SK-N-SH (cell line): ENCODE data around the gene LSG1. TPM values are rescaled to one million over a fixed set of nuclear protein-coding genes. Genes with fewer than 3 reads are reported as not detected.
A peak's percentile ranks its signal among the peaks of the same experiment; 100 is the strongest.

ENCODE experiments used
- CTCF ChIA-PET: fragments of 300-600, 350-600 bp; formaldehyde crosslinking; extraction: SDS; loops from one replicate; lab custom pipeline; 2021; lab: Yijun Ruan, JAX
- POLR2A ChIA-PET: fragments of 350-600 bp; sonication (Branson Sonifier 250); formaldehyde crosslinking; extraction: SDS; loops from one replicate; lab custom pipeline; 2020; ENCODE audit warnings: antibody characterized with exemption, inconsistent platforms; lab: Yijun Ruan, JAX
- DNase-seq: peaks from one replicate; pipeline ENCODE4 v3.0.0; 2012
- H2AFZ ChIP-seq: fragments of 200-600 bp; sonication (generic); 2 replicates; pipeline ENCODE4 v1.8.1; 2016; ENCODE audit warnings: antibody characterized with exemption, mild to moderate bottlenecking, low read depth
- H3F3A ChIP-seq: fragments of 200-600 bp; sonication (generic); replicated peaks from 2 replicates; pipeline ENCODE3; 2016; ENCODE audit warnings: antibody characterized with exemption, mild to moderate bottlenecking; ENCODE audit not compliant: insufficient read depth
- H3K27ac ChIP-seq, 2 experiments: fragments of 200-500 bp in 1 of 2; fragments of 200-600 bp in 1 of 2; sonication (Bioruptor generic) in 1 of 2; sonication (generic), shearing (Covaris generic) in 1 of 2; 2 replicates each; pipeline versions ENCODE4 v1.5.1 to v1.6.1; 2014 to 2016; ENCODE audit warnings: low read depth in 2 of 2, inconsistent platforms in 1 of 2, low read length in 1 of 2, mild to moderate bottlenecking in 1 of 2, mixed read lengths in 1 of 2
- H3K27me3 ChIP-seq: fragments of 200-600 bp; sonication (generic), shearing (Covaris generic); 2 replicates; pipeline ENCODE4 v1.6.1; 2016; ENCODE audit warnings: mixed run types; ENCODE audit not compliant: insufficient read depth
- H3K36me3 ChIP-seq, 2 experiments: fragments of 200-500 bp in 1 of 2; fragments of 200-600 bp in 1 of 2; sonication (Bioruptor generic) in 1 of 2; sonication (generic) in 1 of 2; replicated peaks in 1 of 2; 2 replicates each; pipeline versions ENCODE3 to v1.5.1; 2014 to 2016; ENCODE audit warnings: low read length in 1 of 2, mild to moderate bottlenecking in 1 of 2; ENCODE audit not compliant: insufficient read depth in 2 of 2, control insufficient read depth in 1 of 2
- H3K4me1 ChIP-seq, 2 experiments: fragments of 200-500 bp in 1 of 2; fragments of 200-600 bp in 1 of 2; sonication (Bioruptor generic) in 1 of 2; sonication (generic), shearing (Covaris generic) in 1 of 2; 2 replicates each; pipeline versions ENCODE4 v1.5.1 to v1.6.1; 2014 to 2016; ENCODE audit warnings: low read depth in 1 of 2, low read length in 1 of 2, mixed run types in 1 of 2; ENCODE audit not compliant: insufficient read depth in 2 of 2, control insufficient read depth in 1 of 2
- H3K4me2 ChIP-seq: fragments of 200-600 bp; sonication (generic), shearing (Covaris generic); 2 replicates; pipeline ENCODE4 v1.6.1; 2017; ENCODE audit warnings: mixed run types
- H3K4me3 ChIP-seq, 2 experiments: fragments of 200-500 bp in 1 of 2; fragments of 200-600 bp in 1 of 2; sonication (Bioruptor generic) in 1 of 2; sonication (generic), shearing (Covaris generic) in 1 of 2; 2 replicates each; pipeline versions ENCODE4 v1.5.1 to v1.8.1; 2014 to 2016; ENCODE audit warnings: low read depth in 2 of 2, inconsistent platforms in 1 of 2, low read length in 1 of 2, mild to moderate bottlenecking in 1 of 2, mixed read lengths in 1 of 2, moderate library complexity in 1 of 2
- H3K79me2 ChIP-seq: fragments of 200-600 bp; sonication (generic); 2 replicates; pipeline ENCODE4 v1.8.1; 2017; ENCODE audit warnings: mild to moderate bottlenecking; ENCODE audit not compliant: insufficient read depth
- H3K9ac ChIP-seq: fragments of 200-600 bp; sonication (generic); 2 replicates; pipeline ENCODE4 v1.6.1; 2017; ENCODE audit warnings: mixed run types
- H3K9me2 ChIP-seq: fragments of 200-600 bp; sonication (generic); 2 replicates; pipeline ENCODE4 v1.6.1; 2017; ENCODE audit warnings: mixed run types
- H3K9me3 ChIP-seq: fragments of 200-600 bp; sonication (generic); 2 replicates; pipeline ENCODE4 v1.6.1; 2017; ENCODE audit warnings: mixed run types, mild to moderate bottlenecking, moderate library complexity
- H4K20me1 ChIP-seq: fragments of 200-600 bp; sonication (generic); 2 replicates; pipeline ENCODE4 v1.6.1; 2017; ENCODE audit warnings: mild to moderate bottlenecking, mixed run types; ENCODE audit not compliant: insufficient read depth
- CHD2 ChIP-seq: fragments of 150-350 bp; IDR thresholded peaks from 2 replicates; pipeline ENCODE4 v1.6.1; 2018; ENCODE audit warnings: low read length; ENCODE audit not compliant: partially characterized antibody
- ELF1 ChIP-seq: IDR thresholded peaks from 2 replicates; pipeline ENCODE4 v1.4.0; 2012
- EP300 ChIP-seq, 2 experiments: IDR thresholded peaks; 2 replicates each; pipeline versions ENCODE4 v1.4.0 to v1.6.1; 2012; ENCODE audit warnings: borderline replicate concordance in 1 of 2, low read depth in 1 of 2, low read length in 1 of 2
- FOXM1 ChIP-seq: IDR thresholded peaks from 2 replicates; pipeline ENCODE4 v1.4.0; 2012; ENCODE audit warnings: low read depth, mild to moderate bottlenecking
- GATA2 ChIP-seq: sonication (generic); formaldehyde crosslinking; IDR thresholded peaks from 2 replicates; pipeline ENCODE4 v1.5.0; 2020; ENCODE audit warnings: mild to moderate bottlenecking, missing genetic modification reagents
- MAX ChIP-seq: IDR thresholded peaks from 2 replicates; pipeline ENCODE4 v1.4.0; 2012; ENCODE audit warnings: low read depth
- NFIC ChIP-seq: IDR thresholded peaks from 2 replicates; pipeline ENCODE4 v1.4.0; 2012; ENCODE audit warnings: borderline replicate concordance
- RFX5 ChIP-seq: IDR thresholded peaks from 2 replicates; pipeline ENCODE4 v1.6.1; 2012; ENCODE audit warnings: mild to moderate bottlenecking, improper control_type of control experiment, low read length
- SMC3 ChIP-seq: IDR thresholded peaks from 2 replicates; pipeline ENCODE4 v1.6.1; 2012; ENCODE audit warnings: low read depth, low read length, improper control_type of control experiment
- TAF1 ChIP-seq: IDR thresholded peaks from 2 replicates; pipeline ENCODE4 v1.6.1; 2012; ENCODE audit warnings: low read depth, mild to moderate bottlenecking, low read length, moderate library complexity, borderline replicate concordance
- TCF12 ChIP-seq: IDR thresholded peaks from 2 replicates; pipeline ENCODE4 v1.4.0; 2012
- USF1 ChIP-seq: IDR thresholded peaks from 2 replicates; pipeline ENCODE4 v1.4.0; 2012; ENCODE audit warnings: low read depth, borderline replicate concordance
- YY1 ChIP-seq: IDR thresholded peaks from 2 replicates; pipeline ENCODE4 v1.4.0; 2012; ENCODE audit warnings: low read depth, mild to moderate bottlenecking
- WGBS: methylation state at CpG from one replicate; pipeline ENCODE4 v1.1.6; 2017; ENCODE audit warnings: low lambda C conversion rate; 5-methylcytosine and 5-hydroxymethylcytosine counted together
- polyA plus RNA-seq, 3 experiments: library from polyadenylated mRNA; depleted of rRNA; stranded (reverse); fragments of >200 nt; gene quantifications; 2 replicates each; pipeline ENCODE4 v1.2.3, GENCODE V29; 2012
- TF ChIP-seq, protein P1 (sequence below): IDR thresholded peaks from 2 replicates; pipeline ENCODE4; 2012

Gene LSG1
- polyA plus RNA-seq, 1 of the 3 experiments (the other 2 are of a cell fraction) = 35.1 TPM

DNA sequence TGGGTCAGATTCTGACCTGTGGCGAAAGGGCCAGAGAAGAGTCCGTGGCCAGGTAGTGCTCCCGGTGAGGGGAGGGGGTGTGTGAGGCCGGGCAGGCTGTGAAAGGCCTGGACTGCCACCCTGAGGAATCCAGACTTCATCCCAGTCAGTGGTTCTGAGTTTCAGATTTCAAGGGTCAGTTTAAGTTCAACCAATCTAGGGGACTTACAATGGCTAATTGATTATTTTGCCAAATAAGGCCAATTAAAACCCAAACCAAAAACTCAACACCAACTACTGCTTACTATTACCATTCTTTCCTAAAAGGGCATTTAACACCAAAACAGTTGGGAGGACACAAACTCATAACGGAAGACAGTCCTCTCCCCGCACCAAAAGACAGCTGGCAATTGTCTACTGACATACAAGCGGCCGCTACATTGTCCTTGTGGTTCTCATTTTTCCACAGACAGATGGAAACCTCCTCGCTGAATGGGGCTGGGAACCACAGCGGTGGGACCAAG lies 69.3 kb downstream of the LSG1 start:
- peaks cover 0 to 8% of the 10 kb centered on the region in 2 experiments for H3K36me3 ChIP-seq
- H3K9me2 ChIP-seq = no peaks in the 10 kb centered on the region
- no peaks in the 10 kb centered on the region for H3K79me2 ChIP-seq
- WGBS = 97% methylated on average over 10 of the region's 10 CpGs
- TF ChIP-seq ELF1 = no peak
- TF ChIP-seq FOXM1 = no peak
- TF ChIP-seq USF1 = no peak
- no peak for TF ChIP-seq GATA2
- no peak for TF ChIP-seq YY1
- TF ChIP-seq, protein P1, sequence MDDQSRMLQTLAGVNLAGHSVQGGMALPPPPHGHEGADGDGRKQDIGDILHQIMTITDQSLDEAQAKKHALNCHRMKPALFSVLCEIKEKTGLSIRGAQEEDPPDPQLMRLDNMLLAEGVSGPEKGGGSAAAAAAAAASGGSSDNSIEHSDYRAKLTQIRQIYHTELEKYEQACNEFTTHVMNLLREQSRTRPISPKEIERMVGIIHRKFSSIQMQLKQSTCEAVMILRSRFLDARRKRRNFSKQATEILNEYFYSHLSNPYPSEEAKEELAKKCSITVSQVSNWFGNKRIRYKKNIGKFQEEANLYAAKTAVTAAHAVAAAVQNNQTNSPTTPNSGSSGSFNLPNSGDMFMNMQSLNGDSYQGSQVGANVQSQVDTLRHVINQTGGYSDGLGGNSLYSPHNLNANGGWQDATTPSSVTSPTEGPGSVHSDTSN = no peak
- no peak for TF ChIP-seq EP300 (IDR thresholded peaks at IDR 0.05; ENCODE audit: borderline replicate concordance in 1 of 2, low read depth in 1 of 2, low read length in 1 of 2)
- no peak for TF ChIP-seq RFX5
- no peak for TF ChIP-seq MAX
- CTCF ChIA-PET = interaction anchor here (0.8 to 1.1 kb wide), 3 partner anchors 9 to 20 kb away, joined by 3 to 5 read pairs (median 3); no protein-coding TSS in a partner anchor
- H3K4me1 ChIP-seq = peaks cover 0 to 7% of the 10 kb centered on the region in 2 experiments; a peak in 1 of 4 replicates
- POLR2A ChIA-PET = no interaction called here
- no peaks in the 10 kb centered on the region for H3K27me3 ChIP-seq
- no peak overlapping the region for H3K27ac ChIP-seq
- no peak overlapping the region for H2AFZ ChIP-seq
- no peak overlapping the region for H3K4me3 ChIP-seq
- no peaks in the 10 kb centered on the region for H4K20me1 ChIP-seq
- H3F3A ChIP-seq = peaks cover 3% of the 10 kb centered on the region
- H3K9ac ChIP-seq = no peak overlapping the region
- H3K9me3 ChIP-seq = no peaks in the 10 kb centered on the region
- no peak overlapping the region for H3K4me2 ChIP-seq
- no peak for DNase-seq

- no peak overlapping the region for H2AFZ ChIP-seq
- no peak overlapping the region for H3K9ac ChIP-seq
- 77% methylated on average over 22 of the region's 25 CpGs for WGBS
- H3K9me2 ChIP-seq = no peaks in the 10 kb centered on the region
- H4K20me1 ChIP-seq = no peaks in the 10 kb centered on the region
- peaks cover 14% of the 10 kb centered on the region for H3F3A ChIP-seq
- H3K9me3 ChIP-seq = no peaks in the 10 kb centered on the region
- no peak for DNase-seq
- TF ChIP-seq NFIC = peak; percentile 44
- TF ChIP-seq, protein P1 = peak; percentile 33; the same call in 1 of the 2 replicates
- TF ChIP-seq TCF12 = 0 out of 2 replicates have a peak, but pooled peaks have one; percentile 28
- no peak for TF ChIP-seq CHD2
- no peak for TF ChIP-seq TAF1
- TF ChIP-seq SMC3 = no peak
- ChIA-PET CTCF (no interaction called here), POLR2A (no interaction called here)
- no peaks in the 10 kb centered on the region for H3K27me3 ChIP-seq
- peak overlapping the region in 1 of 2 experiments; percentile 57; a peak in 2 of 4 replicates for H3K27ac ChIP-seq
- no peaks in the 10 kb centered on the region for H3K79me2 ChIP-seq
- H3K36me3 ChIP-seq = peaks cover 0 to 8% of the 10 kb centered on the region in 2 experiments
- H3K4me3 ChIP-seq = no peak overlapping the region
- H3K4me2 ChIP-seq = no peak overlapping the region
- H3K4me1 ChIP-seq = peaks cover 0 to 5% of the 10 kb centered on the region in 2 experiments; a peak in 1 of 4 replicates
These were observed 73.0 kb downstream of the LSG1 start for GRCh38 chr3:194598771-194599557.
